ENCODE results near the gene DOK3.

Gene DOK3

GRCh38 chr5:177526791-177527190 is 17.2 kb upstream of the DOK3 start:
- H3K27ac ChIP-seq: no peak overlapping the region
- no peaks in the 10 kb centered on the region for H3K27me3 ChIP-seq (ENCODE audit: insufficient read depth, low read depth, severe bottlenecking)
- no peak for DNase-seq
- no peak overlapping the region for H3K4me3 ChIP-seq (ENCODE audit: low read depth, low read length)
- no peak for TF ChIP-seq CTCF (IDR thresholded peaks at IDR 0.05; ENCODE audit: low read depth, low read length)
- H3K36me3 ChIP-seq: no peaks in the 10 kb centered on the region; the same call in 1 of the 2 replicates
- no peaks in the 10 kb centered on the region for H3K9me3 ChIP-seq (ENCODE audit: severe bottlenecking)

- Histone ChIP-seq H3K27me3 (ENCODE audit: insufficient read depth, low read depth, severe bottlenecking) (no peaks in the 10 kb centered on the region), H3K27ac (no peak overlapping the region), H3K4me3 (ENCODE audit: low read depth, low read length) (no peak overlapping the region), H3K9me3 (ENCODE audit: severe bottlenecking) (no peaks in the 10 kb centered on the region), H3K36me3 (peaks cover 4% of the 10 kb centered on the region)
- TF ChIP-seq CTCF (IDR thresholded peaks at IDR 0.05; ENCODE audit: low read depth, low read length): no peak
- no peak for DNase-seq
Observed at GRCh38 chr5:177526191-177526590, 16.6 kb upstream of the DOK3 start.

DNA sequence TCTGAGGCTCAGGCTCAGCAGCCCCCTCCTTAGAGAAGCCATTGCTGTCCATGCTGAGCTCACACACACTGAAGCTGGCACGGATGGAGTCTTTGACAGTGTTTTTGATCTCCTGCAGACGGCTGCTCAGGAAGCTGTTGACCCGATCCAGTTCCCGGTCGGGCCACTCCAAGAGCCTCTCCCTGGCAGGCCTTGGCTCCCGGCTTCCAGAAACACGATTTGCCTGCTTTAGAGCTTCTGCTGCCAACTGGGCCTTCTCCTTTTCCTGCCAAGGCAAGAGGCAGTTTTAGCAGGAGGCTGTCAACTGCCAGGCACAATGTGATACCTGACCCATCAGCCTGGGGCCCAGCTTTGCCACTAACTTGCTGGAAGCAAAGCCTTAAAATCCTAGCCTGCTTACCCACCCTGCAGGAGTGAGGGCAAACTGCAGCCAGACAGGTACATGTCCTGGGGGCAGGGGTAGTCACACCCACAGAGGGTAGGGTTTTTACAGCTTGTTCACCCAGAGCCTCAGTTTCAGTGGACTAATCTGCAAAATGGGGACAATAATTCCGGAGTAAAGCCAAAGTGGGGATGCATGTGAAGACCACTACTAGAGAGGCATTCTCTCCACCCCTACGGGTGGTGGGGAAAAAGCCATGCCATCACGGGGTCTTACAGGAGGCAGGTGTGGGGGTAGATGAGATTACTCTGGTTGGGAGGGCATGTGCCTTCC is 15.5 kb upstream of the DOK3 start:
- H3K4me3 ChIP-seq (ENCODE audit: low read depth, low read length): no peak overlapping the region
- H3K36me3 ChIP-seq: peaks cover 7% of the 10 kb centered on the region
- H3K27me3 ChIP-seq (ENCODE audit: insufficient read depth, low read depth, severe bottlenecking): no peaks in the 10 kb centered on the region
- H3K27ac ChIP-seq: no peak overlapping the region
- no peaks in the 10 kb centered on the region for H3K9me3 ChIP-seq (ENCODE audit: severe bottlenecking)
- TF ChIP-seq CTCF (IDR thresholded peaks at IDR 0.05; ENCODE audit: low read depth, low read length): no peak
- DNase-seq: no peak

DNA sequence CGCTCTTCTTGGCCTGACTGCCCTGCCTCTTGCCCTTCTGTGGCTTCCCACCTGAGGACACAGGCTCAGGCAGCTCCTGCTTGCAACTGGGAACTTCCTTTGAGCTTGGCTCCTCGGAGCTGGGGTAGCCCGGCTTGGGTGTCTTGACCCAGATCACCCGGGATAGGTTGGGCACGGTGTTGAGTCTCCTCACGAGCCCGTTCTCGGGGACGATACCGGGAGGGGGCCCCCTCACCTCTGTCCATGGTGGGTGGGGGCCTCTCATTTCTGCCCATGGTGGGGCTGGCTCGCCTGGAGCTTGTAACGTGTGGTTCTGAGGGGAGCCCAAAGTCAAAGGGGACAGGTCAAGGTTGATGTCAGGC is 14.9 kb upstream of the DOK3 start:
- no peak for TF ChIP-seq CTCF (IDR thresholded peaks at IDR 0.05; ENCODE audit: low read depth, low read length)
- no peak for DNase-seq
- Histone ChIP-seq H3K27me3 (ENCODE audit: insufficient read depth, low read depth, severe bottlenecking) (no peaks in the 10 kb centered on the region), H3K9me3 (ENCODE audit: severe bottlenecking) (no peaks in the 10 kb centered on the region), H3K36me3 (peaks cover 7% of the 10 kb centered on the region), H3K27ac (no peak overlapping the region), H3K4me3 (ENCODE audit: low read depth, low read length) (no peak overlapping the region)

- no peaks in the 10 kb centered on the region for H3K27me3 ChIP-seq (ENCODE audit: insufficient read depth, low read depth, severe bottlenecking)
- no peak for DNase-seq
- TF ChIP-seq CTCF (IDR thresholded peaks at IDR 0.05; ENCODE audit: low read depth, low read length): no peak
- H3K4me3 ChIP-seq (ENCODE audit: low read depth, low read length): no peak overlapping the region
- no peaks in the 10 kb centered on the region for H3K9me3 ChIP-seq (ENCODE audit: severe bottlenecking)
- H3K27ac ChIP-seq: no peak overlapping the region
- peaks cover 7% of the 10 kb centered on the region for H3K36me3 ChIP-seq
Observed at GRCh38 chr5:177523711-177524538, 14.3 kb upstream of the DOK3 start.

Data from WERI-Rb-1 (cell line).